Hepatocyte (in vitro differentiated cells): ENCODE data around the gene GALNTL6.

ENCODE experiments used
- EZH2 ChIP-seq: fragments of 200-600 bp; sonication (generic); IDR thresholded peaks from 2 replicates; pipeline ENCODE4 v1.6.1; 2016; ENCODE audit warnings: antibody characterized with exemption, mild to moderate bottlenecking, borderline replicate concordance
- EZH2phosphoT487 ChIP-seq: fragments of 200-600 bp; sonication (generic); IDR thresholded peaks from one replicate; pipeline ENCODE4 v1.6.1; 2018; ENCODE audit warnings: antibody characterized with exemption, mild to moderate bottlenecking, low read depth, moderate library complexity; ENCODE audit not compliant: unreplicated experiment, severe bottlenecking
- TF ChIP-seq, protein P1 (sequence below): fragments of 200-600 bp; sonication (generic); IDR thresholded peaks from 2 replicates; pipeline ENCODE4 v1.5.1; 2016; ENCODE audit warnings: antibody characterized with exemption, mild to moderate bottlenecking; ENCODE audit not compliant: poor library complexity

- TF ChIP-seq EZH2 (no peak), EZH2phosphoT487 (no peak)
- TF ChIP-seq, protein P1, sequence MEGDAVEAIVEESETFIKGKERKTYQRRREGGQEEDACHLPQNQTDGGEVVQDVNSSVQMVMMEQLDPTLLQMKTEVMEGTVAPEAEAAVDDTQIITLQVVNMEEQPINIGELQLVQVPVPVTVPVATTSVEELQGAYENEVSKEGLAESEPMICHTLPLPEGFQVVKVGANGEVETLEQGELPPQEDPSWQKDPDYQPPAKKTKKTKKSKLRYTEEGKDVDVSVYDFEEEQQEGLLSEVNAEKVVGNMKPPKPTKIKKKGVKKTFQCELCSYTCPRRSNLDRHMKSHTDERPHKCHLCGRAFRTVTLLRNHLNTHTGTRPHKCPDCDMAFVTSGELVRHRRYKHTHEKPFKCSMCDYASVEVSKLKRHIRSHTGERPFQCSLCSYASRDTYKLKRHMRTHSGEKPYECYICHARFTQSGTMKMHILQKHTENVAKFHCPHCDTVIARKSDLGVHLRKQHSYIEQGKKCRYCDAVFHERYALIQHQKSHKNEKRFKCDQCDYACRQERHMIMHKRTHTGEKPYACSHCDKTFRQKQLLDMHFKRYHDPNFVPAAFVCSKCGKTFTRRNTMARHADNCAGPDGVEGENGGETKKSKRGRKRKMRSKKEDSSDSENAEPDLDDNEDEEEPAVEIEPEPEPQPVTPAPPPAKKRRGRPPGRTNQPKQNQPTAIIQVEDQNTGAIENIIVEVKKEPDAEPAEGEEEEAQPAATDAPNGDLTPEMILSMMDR = no peak
Observed at GRCh38 chr4:172947594-172947993, 1134.4 kb downstream of the GALNTL6 start.
